PFSK-1 (cell line): ENCODE measurements around the gene GLP1R.

Experiments
- POLR2AphosphoS5 ChIP-seq: IDR thresholded peaks from 2 replicates; pipeline ENCODE4 v1.6.1; 2012; ENCODE audit warnings: low read depth, mild to moderate bottlenecking, control low read depth, low read length, moderate library complexity
- REST ChIP-seq, 2 experiments: IDR thresholded peaks; 2 replicates each; pipeline versions ENCODE4 v1.6.1 to v1.8.0; 2011 to 2012; ENCODE audit warnings: low read depth in 2 of 2, low read length in 2 of 2, control low read depth in 1 of 2, inconsistent platforms in 1 of 2, mild to moderate bottlenecking in 1 of 2, moderate library complexity in 1 of 2; ENCODE audit not compliant: insufficient read depth in 1 of 2
- SIN3A ChIP-seq: IDR thresholded peaks from 2 replicates; pipeline ENCODE4 v1.6.1; 2012; ENCODE audit warnings: mild to moderate bottlenecking, low read length, moderate library complexity, borderline replicate concordance; ENCODE audit not compliant: insufficient read depth
- TAF1 ChIP-seq: IDR thresholded peaks from 2 replicates; pipeline ENCODE4 v1.6.1; 2012; ENCODE audit warnings: low read length, control low read depth, borderline replicate concordance; ENCODE audit not compliant: insufficient read depth

GRCh38 chr6:39078695-39079094 is 30.1 kb downstream of the GLP1R start:
- TF ChIP-seq POLR2AphosphoS5 (no peak), REST (IDR thresholded peaks at IDR 0.05; ENCODE audit: insufficient read depth in 1 of 2, low read depth in 2 of 2, low read length in 2 of 2) (no peak), SIN3A (no peak), TAF1 (no peak)
